ENCODE measurements around the gene FBXW8.

GRCh38 chr12:116982791-116983411 is 72.2 kb downstream of the FBXW8 start:
- TF ChIP-seq CTCF (IDR thresholded peaks at IDR 0.05) (no peak), EZH2 (IDR thresholded peaks at IDR 0.05; ENCODE audit: borderline replicate concordance, insufficient read depth, low read depth, low read length, poor library complexity, severe bottlenecking) (no peak)
